ENCODE data around the gene RAMP3.

RAMP3 gene

GRCh38 chr7:45184326-45185027 is 26.9 kb downstream of the RAMP3 start:
- no peak for TF ChIP-seq CTCF (IDR thresholded peaks at IDR 0.05; ENCODE audit: extremely low read depth, insufficient read depth, missing control alignments)
- in situ Hi-C loops (cut with MboI; ENCODE audit: low pct_unique_long_range_greater_than_20kb, low sequenced_read_pairs, unreplicated experiment) = no loop called here
- DNase-seq (ENCODE audit: low spot score) = no peak

- DNase-seq (ENCODE audit: low spot score) = no peak
- in situ Hi-C loops (cut with MboI; ENCODE audit: low pct_unique_long_range_greater_than_20kb, low sequenced_read_pairs, unreplicated experiment) = no loop called here
- no peak for TF ChIP-seq CTCF (IDR thresholded peaks at IDR 0.05; ENCODE audit: extremely low read depth, insufficient read depth, missing control alignments)
These were observed 27.7 kb downstream of the RAMP3 start for GRCh38 chr7:45185028-45185863.

GRCh38 chr7:45185864-45186250 is 28.3 kb downstream of the RAMP3 start:
- in situ Hi-C loops (cut with MboI; ENCODE audit: low pct_unique_long_range_greater_than_20kb, low sequenced_read_pairs, unreplicated experiment) = no loop called here
- no peak for TF ChIP-seq CTCF (IDR thresholded peaks at IDR 0.05; ENCODE audit: extremely low read depth, insufficient read depth, missing control alignments)
- no peak for DNase-seq (ENCODE audit: low spot score)

GRCh38 chr7:45186261-45186813 is 28.7 kb downstream of the RAMP3 start:
- in situ Hi-C loops (cut with MboI; ENCODE audit: low pct_unique_long_range_greater_than_20kb, low sequenced_read_pairs, unreplicated experiment) = no loop called here
- TF ChIP-seq CTCF (IDR thresholded peaks at IDR 0.05; ENCODE audit: extremely low read depth, insufficient read depth, missing control alignments) = no peak
- no peak for DNase-seq (ENCODE audit: low spot score)

GRCh38 chr7:45187089-45187945 is 29.7 kb downstream of the RAMP3 start:
- TF ChIP-seq CTCF (IDR thresholded peaks at IDR 0.05; ENCODE audit: extremely low read depth, insufficient read depth, missing control alignments) = no peak
- in situ Hi-C loops (cut with MboI; ENCODE audit: low pct_unique_long_range_greater_than_20kb, low sequenced_read_pairs, unreplicated experiment) = no loop called here
- DNase-seq (ENCODE audit: low spot score) = no peak

- no peak for DNase-seq (ENCODE audit: low spot score)
These were observed 30.4 kb downstream of the RAMP3 start for GRCh38 chr7:45187946-45188411.

More at GRCh38 chr7:45187946-45188411, 30.4 kb downstream of the RAMP3 start:
- in situ Hi-C loops (cut with MboI; ENCODE audit: low pct_unique_long_range_greater_than_20kb, low sequenced_read_pairs, unreplicated experiment) = no loop called here
- TF ChIP-seq CTCF (IDR thresholded peaks at IDR 0.05; ENCODE audit: extremely low read depth, insufficient read depth, missing control alignments) = no peak

Data from GM13977 (cell line).